Natural killer cell (primary cell): ENCODE measurements around the gene CKAP2. TPM values are rescaled to one million over a fixed set of nuclear protein-coding genes. Genes with fewer than 3 reads are reported as not detected.
"Not testable (repeated sequence)": the region's sequence is repeated elsewhere in the genome, so short reads cannot be mapped to it uniquely, and the experiment has no call there.

Source experiments
- ATAC-seq, 3 donors: fragments of 150-1000 bp in 2 of 3; fragments of 200-7000 bp in 1 of 3; cut with Tn5 transposase; 1 replicate in 1 of 3; 2 replicates in 2 of 3; pipeline ENCODE4 v1.10.0; 2021; ENCODE audit warnings: mild to moderate bottlenecking in 2 of 3, moderate library complexity in 2 of 3
- DNase-seq, 2 donors: peaks; one replicate each; pipeline versions ENCODE4 v3.0.0 to v3.0.0-alpha.2; 2013 to 2021; ENCODE audit warnings: mixed read lengths in 1 of 2
- H3K27ac ChIP-seq: one replicate; pipeline ENCODE4 v1.5.1; 2013; ENCODE audit warnings: mild to moderate bottlenecking, low read length
- H3K27me3 ChIP-seq: one replicate; pipeline ENCODE4 v1.6.1; 2013; ENCODE audit warnings: low read length; ENCODE audit not compliant: control insufficient read depth, insufficient read depth
- H3K36me3 ChIP-seq: one replicate; pipeline ENCODE4 v1.6.1; 2013; ENCODE audit warnings: low read length; ENCODE audit not compliant: control insufficient read depth, insufficient read depth
- H3K4me1 ChIP-seq: one replicate; pipeline ENCODE4 v1.6.1; 2013; ENCODE audit warnings: low read length; ENCODE audit not compliant: control insufficient read depth, insufficient read depth
- H3K4me3 ChIP-seq: one replicate; pipeline ENCODE4 v1.5.1; 2013; ENCODE audit warnings: low read length
- H3K9me3 ChIP-seq: one replicate; pipeline ENCODE4 v1.6.1; 2013; ENCODE audit warnings: low read length; ENCODE audit not compliant: control insufficient read depth, insufficient read depth
- H3K27ac Mint-ChIP-seq, 2 donors: one replicate each; pipeline ENCODE4 v1.8.0; 2022; ENCODE audit warnings: mild to moderate bottlenecking in 2 of 2, mixed read lengths in 2 of 2, moderate library complexity in 1 of 2
- H3K27me3 Mint-ChIP-seq, 2 donors: one replicate each; pipeline ENCODE4 v1.8.0; 2022; ENCODE audit warnings: low read depth in 2 of 2, mixed read lengths in 2 of 2
- H3K36me3 Mint-ChIP-seq: one replicate; pipeline ENCODE4 v1.8.0; 2022; ENCODE audit warnings: mixed read lengths
- H3K4me1 Mint-ChIP-seq, 2 donors: one replicate each; pipeline ENCODE4 v1.8.0; 2022; ENCODE audit warnings: mixed read lengths in 2 of 2
- H3K4me3 Mint-ChIP-seq: one replicate; pipeline ENCODE4 v1.8.0; 2022; ENCODE audit warnings: mild to moderate bottlenecking, moderate library complexity, mixed read lengths
- H3K9me3 Mint-ChIP-seq, 2 donors: one replicate each; pipeline ENCODE4 v1.8.0; 2022; ENCODE audit warnings: mixed read lengths in 2 of 2
- CTCF ChIP-seq: fragments of 200-600 bp; IDR thresholded peaks from one replicate; pipeline ENCODE4 v1.8.0; 2022; ENCODE audit warnings: antibody characterized with exemption
- WGBS: methylation state at CpG from one replicate; pipeline ENCODE4 v1.1.7; 2013; ENCODE audit warnings: missing lambda C conversion rate; ENCODE audit not compliant: insufficient coverage; 5-methylcytosine and 5-hydroxymethylcytosine counted together
- intact Hi-C: fragments of 100-400 bp; cut with micrococcal nuclease; formaldehyde crosslinking; loops from one replicate; pipeline ENCODE4 v1.14.2; 2022
- total RNA-seq, 4 donors: library from RNA; stranded (reverse); fragments of 120-200 nt in 1 of 4; gene quantifications; one replicate each; pipeline versions ENCODE4 v1.2.3 to v1.2.4, GENCODE V29; 2013 to 2022

Gene CKAP2
- total RNA-seq = 10 to 100 TPM; 12.0 to 15.6 (median 13.1) TPM
- 12.8 TPM for total RNA-seq (2013)

GRCh38 chr13:52454820-52455676, at the start of gene CKAP2:
Gene CKAP2 (plus strand): TSS chr13:52455478. CDS start chr13:52455557, 79 bp downstream.
- WGBS = 0% methylated on average over 56 of the region's 56 CpGs
- peak; percentile 77 to 88 (median 80) for ATAC-seq

DNA sequence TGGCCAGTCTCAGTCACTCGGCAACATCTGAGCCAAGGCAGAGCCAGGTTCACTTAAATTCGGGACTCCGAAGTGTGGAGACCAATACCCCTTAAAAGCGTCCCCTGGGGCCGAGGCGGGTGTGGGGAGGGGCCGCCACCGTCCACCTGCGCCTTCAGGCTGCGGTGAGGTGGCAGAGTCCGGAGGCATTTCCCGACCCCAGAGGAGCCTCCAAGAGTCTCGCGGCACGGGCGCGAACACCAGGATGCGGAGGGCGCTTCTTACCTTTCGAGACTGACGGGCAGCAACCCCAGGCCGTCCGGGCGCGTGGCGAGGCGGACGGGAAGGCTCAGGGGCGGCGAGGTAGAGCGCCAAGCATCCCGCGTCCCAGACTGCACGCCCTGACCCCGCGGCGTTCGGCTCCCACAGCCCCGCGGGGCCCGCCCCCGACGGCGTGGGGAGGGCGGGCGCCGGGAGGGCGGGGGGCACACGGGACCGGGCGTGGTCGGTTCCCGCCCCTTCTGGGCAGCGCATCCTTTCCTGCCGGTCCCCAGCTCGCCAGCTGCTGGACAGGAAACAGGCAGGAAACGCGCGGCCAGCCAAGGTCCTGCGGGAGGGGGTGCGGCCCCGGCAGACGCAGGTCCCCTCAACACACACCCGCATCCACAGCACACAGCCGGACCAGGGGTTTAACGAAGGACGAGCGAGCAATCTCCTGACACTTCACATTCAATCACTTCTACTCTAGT, 49.3 kb upstream of the CKAP2 start, which contains the start of gene THSD1:
Gene THSD1, minus strand, starts transcription at position 406 of the 728 bp plus-strand sequence. CDS start 3,572 bp downstream, outside the sequence.
- DNase-seq (peak in 1 of 2 donors; percentile 27), ATAC-seq (peak; percentile 53 to 71 (median 66))
- no peak for TF ChIP-seq CTCF
- Histone ChIP-seq H3K4me3 (peak within 1 kb of the TSS; percentile 36), H3K4me1 (peaks cover 17% of the 10 kb centered on the region), H3K27me3 (peaks cover 4% of the 10 kb centered on the region), H3K27ac (no peak within 1 kb of the TSS), H3K9me3 (no peaks in the 10 kb centered on the region), H3K36me3 (no peaks in the 10 kb centered on the region)
- Mint-ChIP-seq H3K27ac (peak within 1 kb of the TSS in 1 of 2 donors; percentile 75), H3K4me1 (peaks cover 14 to 25% of the 10 kb centered on the region in 2 donors), H3K36me3 (no peaks in the 10 kb centered on the region), H3K4me3 (peak within 1 kb of the TSS; percentile 82), H3K9me3 (no peaks in the 10 kb centered on the region), H3K27me3 (peaks cover 9 to 18% of the 10 kb centered on the region in 2 donors)
- intact Hi-C loops = no loop called here
- WGBS = under 1% methylated on average over 68 of the region's 68 CpGs

More at GRCh38 chr13:52454820-52455676, at the start of gene CKAP2:
- peak; percentile 94 to 97 for DNase-seq
- Histone ChIP-seq H3K9me3 (no peaks in the 10 kb centered on the region), H3K4me3 (peak within 1 kb of the TSS; percentile 60), H3K4me1 (peaks cover 12% of the 10 kb centered on the region), H3K27ac (peak within 1 kb of the TSS; percentile 80), H3K27me3 (no peaks in the 10 kb centered on the region), H3K36me3 (no peaks in the 10 kb centered on the region)
- Mint-ChIP-seq H3K4me3 (peak within 1 kb of the TSS; percentile 88), H3K36me3 (no peaks in the 10 kb centered on the region), H3K27ac (peak within 1 kb of the TSS; percentile 93 to 97), H3K9me3 (no peaks in the 10 kb centered on the region), H3K27me3 (peaks cover 0 to 2% of the 10 kb centered on the region in 2 donors), H3K4me1 (peaks cover 21 to 28% of the 10 kb centered on the region in 2 donors)
- no peak for TF ChIP-seq CTCF
- intact Hi-C loops = loop anchor here (1.0 to 5.0 kb wide), 4 partner anchors 197 to 652 kb away; partner anchors contain the start of genes ALG11 and SUGT1

DNA sequence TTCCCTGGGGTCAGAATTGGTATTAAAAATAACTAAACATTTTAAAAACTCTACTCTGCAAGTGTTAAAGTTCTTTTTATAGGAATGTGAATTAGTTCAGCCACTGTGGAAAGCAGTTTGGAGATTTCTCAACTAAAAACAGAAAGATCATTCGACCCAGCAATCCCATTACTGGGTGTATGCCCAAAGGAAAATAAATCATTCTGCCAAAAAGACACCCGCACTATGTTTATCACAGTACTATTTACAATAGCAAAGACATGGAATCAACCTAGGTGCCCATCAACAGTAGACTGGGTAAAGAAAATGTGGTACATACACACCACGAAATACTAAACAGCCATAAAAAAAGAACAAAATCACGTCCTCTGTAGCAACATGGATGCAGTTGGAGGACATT, 48.6 kb upstream of the CKAP2 start:
- peaks cover 9 to 18% of the 10 kb centered on the region in 2 donors for H3K27me3 Mint-ChIP-seq
- H3K27ac ChIP-seq = no peak overlapping the region

DNA sequence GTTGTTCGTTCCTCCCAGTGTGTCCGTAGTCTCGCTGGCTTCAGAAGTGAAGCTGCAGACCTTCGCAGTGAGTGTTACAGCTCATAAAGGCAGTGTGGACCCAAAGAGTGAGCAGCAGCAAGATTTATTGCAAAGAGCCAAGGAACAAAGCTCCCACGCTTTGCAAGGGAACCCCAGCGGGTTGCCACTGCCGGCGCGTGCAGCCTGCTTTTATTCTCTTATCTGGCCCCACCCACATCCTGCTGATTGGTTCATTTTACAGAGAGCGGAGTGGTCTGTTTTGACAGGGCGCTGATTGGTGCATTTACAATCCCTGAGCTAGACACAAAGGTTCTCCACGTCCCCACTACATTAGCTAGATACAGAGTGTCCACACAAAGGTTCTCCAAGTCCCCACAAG, 47.8 kb upstream of the CKAP2 start:
- H3K27me3 Mint-ChIP-seq = peaks cover 9 to 18% of the 10 kb centered on the region in 2 donors
- H3K36me3 ChIP-seq, intact Hi-C loops, ATAC-seq, H3K9me3 Mint-ChIP-seq, H3K27me3 ChIP-seq, DNase-seq, H3K4me3 Mint-ChIP-seq, H3K27ac Mint-ChIP-seq, H3K27ac ChIP-seq, H3K9me3 ChIP-seq, H3K36me3 Mint-ChIP-seq, H3K4me3 ChIP-seq: not testable (repeated sequence)
- peaks cover 17% of the 10 kb centered on the region for H3K4me1 ChIP-seq
- 97% methylated on average over 12 of the region's 12 CpGs for WGBS
- H3K4me1 Mint-ChIP-seq = peaks cover 14 to 25% of the 10 kb centered on the region in 2 donors

More for the DNA sequence above, 48.6 kb upstream of the CKAP2 start:
- peaks cover 4% of the 10 kb centered on the region for H3K27me3 ChIP-seq
- Mint-ChIP-seq H3K4me3 (peak overlapping the region; percentile 81), H3K4me1 (peaks cover 14 to 25% of the 10 kb centered on the region in 2 donors), H3K27ac (peak overlapping the region in 1 of 2 donors; percentile 75), H3K9me3 (no peaks in the 10 kb centered on the region), H3K36me3 (no peaks in the 10 kb centered on the region)
- intact Hi-C loops = no loop called here
- H3K4me3 ChIP-seq = no peak overlapping the region
- H3K36me3 ChIP-seq = peaks cover 4% of the 10 kb centered on the region
- ATAC-seq (no peak), DNase-seq (no peak)
- H3K9me3 ChIP-seq = no peaks in the 10 kb centered on the region
- WGBS = 95% methylated on average over 4 of the region's 4 CpGs
- peaks cover 17% of the 10 kb centered on the region for H3K4me1 ChIP-seq
- TF ChIP-seq CTCF = no peak

DNA sequence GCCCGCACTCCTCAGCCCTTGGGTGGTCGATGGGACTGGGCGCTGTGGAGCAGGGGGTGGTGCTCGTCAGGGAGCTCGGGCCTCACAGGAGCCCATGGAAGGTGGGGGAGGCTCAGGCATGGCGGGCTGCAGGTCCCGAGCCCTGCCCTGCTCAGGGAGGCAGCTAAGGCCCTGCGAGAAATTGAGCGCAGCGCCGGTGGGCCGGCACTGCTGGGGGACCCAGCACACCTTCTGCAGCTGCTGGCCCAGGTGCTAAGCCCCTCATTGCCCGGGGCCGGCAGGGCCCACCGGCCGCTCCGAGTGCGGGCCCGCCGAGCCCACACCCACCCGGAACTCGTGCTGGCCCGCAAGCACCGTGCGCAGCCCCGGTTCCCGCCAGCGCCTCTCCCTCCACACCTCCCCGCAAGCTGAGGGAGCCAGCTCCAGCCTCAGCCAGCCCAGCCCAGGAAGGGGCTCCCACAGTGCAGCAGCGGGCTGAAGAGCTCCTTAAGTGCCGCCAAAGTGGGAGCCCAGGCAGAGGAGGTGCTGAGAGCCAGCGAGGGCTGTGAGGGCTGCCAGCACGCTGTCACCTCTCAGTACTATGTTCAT, 47.1 kb upstream of the CKAP2 start:
- H3K4me3 Mint-ChIP-seq, ATAC-seq, H3K27me3 ChIP-seq, H3K36me3 Mint-ChIP-seq, H3K9me3 ChIP-seq, intact Hi-C loops, H3K27ac ChIP-seq, DNase-seq, H3K9me3 Mint-ChIP-seq, H3K4me3 ChIP-seq, H3K27ac Mint-ChIP-seq: not testable (repeated sequence)
- Mint-ChIP-seq H3K4me1 (peaks cover 14 to 25% of the 10 kb centered on the region in 2 donors), H3K27me3 (peaks cover 7 to 13% of the 10 kb centered on the region in 2 donors)
- H3K4me1 ChIP-seq = peaks cover 17% of the 10 kb centered on the region
- 98% methylated on average over 33 of the region's 33 CpGs for WGBS
- H3K36me3 ChIP-seq = peaks cover 12% of the 10 kb centered on the region
